Activated CD4-positive, alpha-beta T cell treated with anti-CD3 and anti-CD28 coated beads, Interleukin-10, Interleukin-2, amounts not matched to agents 100 ng/mL and 50 ng/mL, durations not matched to agents 16 hours and 8 hours (primary cell): ENCODE data around the gene NFATC2.
"Not testable (repeated sequence)": the region's sequence is repeated elsewhere in the genome, so short reads cannot be mapped to it uniquely, and the experiment has no call there.

Source experiments
- DNase-seq: peaks from one replicate; pipeline ENCODE4 v3.0.0-alpha.2; 2020

NFATC2 gene

GRCh38 chr20:51493346-51493791 lies 49.1 kb downstream of the NFATC2 start:
- no peak for DNase-seq

GRCh38 chr20:51492167-51493092 lies 50.1 kb downstream of the NFATC2 start:
- DNase-seq = no peak

GRCh38 chr20:51491393-51491792 lies 51.1 kb downstream of the NFATC2 start:
- DNase-seq = no peak

- no peak for DNase-seq
Measured at GRCh38 chr20:51490635-51491034, 51.9 kb downstream of the NFATC2 start.

GRCh38 chr20:51489611-51490010 lies 52.9 kb downstream of the NFATC2 start:
- no peak for DNase-seq

- DNase-seq = no peak
Measured at GRCh38 chr20:51488331-51488730, 54.2 kb downstream of the NFATC2 start.

GRCh38 chr20:51487565-51488268 lies 54.8 kb downstream of the NFATC2 start:
- no peak for DNase-seq

- no peak for DNase-seq
Measured at GRCh38 chr20:51487076-51487475, 55.4 kb downstream of the NFATC2 start.

GRCh38 chr20:51486197-51487005 lies 56.1 kb downstream of the NFATC2 start:
- no peak for DNase-seq

GRCh38 chr20:51484831-51485230 lies 57.7 kb downstream of the NFATC2 start:
- DNase-seq = no peak

GRCh38 chr20:51484141-51484815 lies 58.2 kb downstream of the NFATC2 start:
- no peak for DNase-seq

- no peak for DNase-seq
Measured at GRCh38 chr20:51482836-51483473, 59.6 kb downstream of the NFATC2 start.

GRCh38 chr20:51481341-51481914 lies 61.1 kb downstream of the NFATC2 start:
- DNase-seq = peak; percentile 87

- DNase-seq = peak; percentile 96
Measured at GRCh38 chr20:51480507-51481270, 61.8 kb downstream of the NFATC2 start.

- DNase-seq = not testable (repeated sequence)
Measured at GRCh38 chr20:51476106-51476505, 66.4 kb downstream of the NFATC2 start.

- DNase-seq = no peak
Measured at GRCh38 chr20:51473771-51474170, 68.7 kb downstream of the NFATC2 start.

- DNase-seq = no peak
Measured at GRCh38 chr20:51473256-51473655, 69.3 kb downstream of the NFATC2 start.

- DNase-seq = peak; percentile 69
Measured at GRCh38 chr20:51470907-51471411, 71.6 kb downstream of the NFATC2 start.

GRCh38 chr20:51470499-51470820 lies 72.1 kb downstream of the NFATC2 start:
- no peak for DNase-seq

- no peak for DNase-seq
Measured at GRCh38 chr20:51469578-51470498, 72.7 kb downstream of the NFATC2 start.
